Brain microvascular endothelial cell (primary cell): ENCODE measurements around the gene F10.

Source experiments
- DNase-seq: peaks from one replicate; pipeline ENCODE4 v3.0.0-alpha.2; 2020
- H3K27ac ChIP-seq: fragments of 250-450 bp; sonication (Bioruptor Pico); 2 replicates; pipeline ENCODE4 v1.5.1; 2020; ENCODE audit warnings: mild to moderate bottlenecking, moderate library complexity
- H3K27me3 ChIP-seq: fragments of 250-450 bp; sonication (Bioruptor Pico); replicated peaks from 2 replicates; pipeline ENCODE4 v1.5.1; 2020; ENCODE audit warnings: mild to moderate bottlenecking
- H3K36me3 ChIP-seq: fragments of 250-450 bp; sonication (Bioruptor Pico); replicated peaks from 2 replicates; pipeline ENCODE4 v1.5.1; 2020; ENCODE audit warnings: mild to moderate bottlenecking
- H3K4me3 ChIP-seq: 2 replicates; pipeline ENCODE4 v1.5.1; 2011; ENCODE audit warnings: low read depth, mild to moderate bottlenecking, control low read depth, low read length, moderate library complexity
- in situ Hi-C: cut with HindIII; loops from 2 replicates; pipeline ENCODE4 v1.10.0; 2017; ENCODE audit warnings: low sequenced_read_pairs, low pct_ligation_motif_present
- TF ChIP-seq, protein P1 (sequence below): IDR thresholded peaks from 2 replicates; pipeline ENCODE4 v1.5.1; 2011; ENCODE audit warnings: low read depth, mild to moderate bottlenecking, moderate library complexity, low read length, control low read depth, inconsistent platforms; ENCODE audit errors: missing control alignments

Gene F10

DNA sequence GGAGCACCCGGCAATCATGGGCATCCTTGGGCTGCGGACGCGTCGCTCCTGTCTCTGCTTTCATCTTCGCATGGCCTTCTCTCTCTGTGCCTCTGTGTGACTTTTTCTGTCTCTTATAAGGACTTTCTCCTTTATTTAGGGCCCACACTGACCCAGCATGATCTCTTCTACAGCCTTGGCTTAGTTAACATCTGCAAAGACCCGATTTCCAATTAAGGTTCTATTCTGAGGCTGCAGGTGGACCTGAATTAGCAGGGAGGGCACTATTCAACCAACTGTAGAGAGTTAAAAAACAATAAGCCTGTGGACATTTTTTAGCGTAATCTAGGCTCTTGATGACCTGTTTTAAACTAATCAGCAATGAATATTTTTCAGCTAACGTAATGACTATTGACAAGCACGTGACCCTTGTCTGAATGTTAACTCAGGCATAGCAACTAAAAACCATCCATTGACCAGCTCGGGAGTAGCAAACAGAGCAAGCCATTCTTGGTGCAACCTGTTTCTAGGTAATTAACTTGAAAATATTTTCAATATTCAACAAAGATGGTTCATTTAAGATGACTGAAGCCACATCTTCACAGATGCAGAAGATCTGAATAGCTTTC lies 15.2 kb downstream of the F10 start:
- Histone ChIP-seq H3K27me3 (no peaks in the 10 kb centered on the region), H3K4me3 (no peak overlapping the region), H3K27ac (no peak overlapping the region), H3K36me3 (no peaks in the 10 kb centered on the region)
- in situ Hi-C loops: no loop called here
- no peak for DNase-seq
- TF ChIP-seq, protein P1, sequence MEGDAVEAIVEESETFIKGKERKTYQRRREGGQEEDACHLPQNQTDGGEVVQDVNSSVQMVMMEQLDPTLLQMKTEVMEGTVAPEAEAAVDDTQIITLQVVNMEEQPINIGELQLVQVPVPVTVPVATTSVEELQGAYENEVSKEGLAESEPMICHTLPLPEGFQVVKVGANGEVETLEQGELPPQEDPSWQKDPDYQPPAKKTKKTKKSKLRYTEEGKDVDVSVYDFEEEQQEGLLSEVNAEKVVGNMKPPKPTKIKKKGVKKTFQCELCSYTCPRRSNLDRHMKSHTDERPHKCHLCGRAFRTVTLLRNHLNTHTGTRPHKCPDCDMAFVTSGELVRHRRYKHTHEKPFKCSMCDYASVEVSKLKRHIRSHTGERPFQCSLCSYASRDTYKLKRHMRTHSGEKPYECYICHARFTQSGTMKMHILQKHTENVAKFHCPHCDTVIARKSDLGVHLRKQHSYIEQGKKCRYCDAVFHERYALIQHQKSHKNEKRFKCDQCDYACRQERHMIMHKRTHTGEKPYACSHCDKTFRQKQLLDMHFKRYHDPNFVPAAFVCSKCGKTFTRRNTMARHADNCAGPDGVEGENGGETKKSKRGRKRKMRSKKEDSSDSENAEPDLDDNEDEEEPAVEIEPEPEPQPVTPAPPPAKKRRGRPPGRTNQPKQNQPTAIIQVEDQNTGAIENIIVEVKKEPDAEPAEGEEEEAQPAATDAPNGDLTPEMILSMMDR: no peak

DNA sequence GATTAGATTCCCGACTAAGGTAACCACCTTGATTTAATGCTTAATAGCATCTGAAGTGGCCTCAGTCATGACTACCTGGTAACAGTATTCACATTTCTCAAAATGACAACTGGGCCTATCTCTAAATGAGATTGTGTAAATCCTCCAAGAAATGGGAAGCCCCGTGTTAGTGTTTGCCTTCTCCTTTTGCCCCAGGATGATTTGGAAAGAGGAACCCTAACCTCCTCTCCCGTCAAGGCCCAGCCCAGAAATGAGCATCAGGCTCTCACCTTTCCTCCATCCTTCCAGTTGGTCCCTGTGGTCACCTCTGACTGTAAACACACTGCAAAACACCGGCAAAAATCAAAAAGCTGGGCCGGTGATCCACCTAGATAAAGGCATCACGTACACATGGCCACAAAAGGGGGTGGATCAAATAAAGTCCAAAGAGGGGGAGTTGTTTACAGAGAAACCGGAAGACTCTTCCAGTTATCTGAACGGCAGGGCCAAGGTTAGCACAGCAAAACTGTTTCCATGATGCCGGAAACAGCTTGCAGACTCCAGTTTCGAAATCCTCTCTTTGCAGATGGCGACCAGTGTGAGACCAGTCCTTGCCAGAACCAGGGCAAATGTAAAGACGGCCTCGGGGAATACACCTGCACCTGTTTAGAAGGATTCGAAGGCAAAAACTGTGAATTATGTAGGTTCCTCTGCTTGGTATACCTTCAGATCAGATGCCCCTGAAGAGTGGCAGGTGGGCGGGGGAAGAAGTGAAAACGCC lies 16.4 kb downstream of the F10 start:
- no peak overlapping the region for H3K4me3 ChIP-seq
- H3K36me3 ChIP-seq: no peaks in the 10 kb centered on the region
- TF ChIP-seq, protein P1: no peak
- peaks cover 1% of the 10 kb centered on the region for H3K27me3 ChIP-seq
- H3K27ac ChIP-seq: no peak overlapping the region
- DNase-seq: no peak
- in situ Hi-C loops: no loop called here

DNA sequence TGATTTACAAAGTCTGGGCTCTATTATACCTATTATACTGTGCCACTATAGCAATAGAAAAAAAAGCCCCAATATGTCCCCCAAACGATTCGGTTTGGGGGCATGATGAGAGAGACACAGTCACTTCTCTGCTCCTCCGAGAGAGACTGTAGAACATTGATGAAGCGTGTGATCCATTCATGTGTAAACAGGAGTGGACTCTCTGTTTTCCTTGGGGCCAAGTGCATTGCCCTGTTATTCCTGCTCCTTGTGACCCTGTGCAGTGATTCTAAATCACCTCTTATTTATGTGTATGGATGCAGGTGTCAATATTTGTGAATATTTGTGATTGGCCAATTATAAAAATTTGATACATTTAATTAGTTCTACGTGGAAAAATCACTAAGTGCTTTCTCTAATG lies 17.0 kb downstream of the F10 start:
- H3K36me3 ChIP-seq: no peaks in the 10 kb centered on the region
- no peak for DNase-seq
- in situ Hi-C loops: no loop called here
- TF ChIP-seq, protein P1: no peak
- peaks cover 4% of the 10 kb centered on the region for H3K27me3 ChIP-seq
- no peak overlapping the region for H3K27ac ChIP-seq
- H3K4me3 ChIP-seq: no peak overlapping the region

DNA sequence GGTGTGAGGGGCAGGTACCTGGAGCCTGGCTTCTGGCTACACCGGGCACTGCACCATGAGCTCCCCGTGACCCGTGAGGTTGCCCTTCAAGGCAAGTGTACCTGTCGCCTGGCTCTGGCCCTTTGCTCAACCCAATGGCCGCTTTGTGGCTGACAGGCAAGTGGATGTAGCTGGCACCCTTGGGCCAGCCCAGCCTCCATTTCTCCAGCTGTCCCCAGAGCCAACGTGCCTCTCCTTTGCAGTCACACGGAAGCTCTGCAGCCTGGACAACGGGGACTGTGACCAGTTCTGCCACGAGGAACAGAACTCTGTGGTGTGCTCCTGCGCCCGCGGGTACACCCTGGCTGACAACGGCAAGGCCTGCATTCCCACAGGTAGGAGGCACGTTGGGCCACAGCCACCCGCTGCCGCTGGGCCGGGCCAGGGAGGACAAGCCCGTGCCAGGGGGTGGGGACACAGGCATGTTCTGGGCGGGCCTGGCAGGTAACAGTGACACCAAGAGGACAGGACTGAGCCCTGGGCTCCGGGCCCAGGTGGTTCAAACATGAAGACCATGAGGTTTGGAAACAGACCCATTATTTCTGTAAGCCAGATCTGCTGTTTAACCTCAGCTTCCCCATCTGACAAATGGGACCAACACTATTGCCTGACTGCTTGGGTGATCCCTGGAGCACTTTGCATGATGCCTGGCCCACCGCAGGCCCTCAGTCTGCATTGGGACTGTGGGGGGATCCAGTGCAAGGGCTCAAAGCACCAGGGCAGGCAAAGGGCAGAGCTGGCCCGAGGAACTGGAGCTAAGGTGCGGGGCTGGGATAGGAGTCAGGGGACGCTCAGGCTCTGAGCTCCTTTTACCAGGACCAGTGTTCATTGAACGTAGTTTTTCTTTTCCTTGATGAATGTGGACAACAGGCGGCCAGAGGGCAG lies 18.3 kb downstream of the F10 start:
- in situ Hi-C loops: no loop called here
- Histone ChIP-seq H3K36me3 (no peaks in the 10 kb centered on the region), H3K27me3 (peaks cover 4% of the 10 kb centered on the region), H3K27ac (no peak overlapping the region), H3K4me3 (no peak overlapping the region)
- no peak for DNase-seq
- TF ChIP-seq, protein P1: no peak

DNA sequence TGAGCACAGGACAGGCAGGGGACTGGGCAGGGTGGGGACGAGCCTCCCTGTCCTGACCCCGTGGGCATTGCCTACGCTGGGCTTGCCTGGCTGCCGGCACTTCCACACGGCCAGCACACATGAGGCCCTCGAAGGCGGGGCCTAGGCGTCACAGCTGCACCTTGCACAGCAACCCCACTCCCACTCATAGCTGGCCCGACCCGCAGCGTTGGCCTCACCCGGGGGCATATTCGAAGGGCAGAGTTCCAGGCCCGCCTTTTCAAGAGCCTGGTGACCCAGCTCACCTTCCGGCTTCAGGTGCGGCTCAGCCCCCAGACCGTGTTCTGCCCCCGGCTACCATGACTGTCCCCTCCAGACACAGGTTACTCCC lies 19.0 kb downstream of the F10 start:
- H3K27ac ChIP-seq: no peak overlapping the region
- DNase-seq: no peak
- no peak overlapping the region for H3K4me3 ChIP-seq
- TF ChIP-seq, protein P1: no peak
- in situ Hi-C loops: no loop called here
- H3K36me3 ChIP-seq: no peaks in the 10 kb centered on the region
- peaks cover 4% of the 10 kb centered on the region for H3K27me3 ChIP-seq
